ENCODE data around the gene WDR17. TPM values are rescaled to one million over a fixed set of nuclear protein-coding genes. Genes with fewer than 3 reads are reported as not detected.

WDR17 gene
- total RNA-seq, 2 donors from 2014 or later = 3.5 to 7.3 TPM

- Histone ChIP-seq H3K9ac (ENCODE audit: extremely low read depth, low read length, poor library complexity, severe bottlenecking) (no peak overlapping the region), H3K27me3 (ENCODE audit: control insufficient read depth, insufficient read depth, low read length, poor library complexity, severe bottlenecking) (no peaks in the 10 kb centered on the region), H3K4me1 (ENCODE audit: control insufficient read depth, insufficient read depth, low read length) (no peaks in the 10 kb centered on the region), H3K4me3 (ENCODE audit: low read length) (no peak overlapping the region), H3K9me3 (ENCODE audit: control insufficient read depth, low read length) (no peaks in the 10 kb centered on the region), H3K27ac (ENCODE audit: low read depth, low read length) (no peak overlapping the region), H3K36me3 (ENCODE audit: control insufficient read depth, insufficient read depth, low read length) (no peaks in the 10 kb centered on the region)
- DNase-seq = no peak
- Mint-ChIP-seq H3K27me3 (ENCODE audit: insufficient read depth) (no peaks in the 10 kb centered on the region), H3K4me1 (peaks cover 8% of the 10 kb centered on the region), H3K4me3 (no peak overlapping the region), H3K9me3 (no peaks in the 10 kb centered on the region), H3K27ac (no peak overlapping the region), H3K36me3 (ENCODE audit: low read depth) (no peaks in the 10 kb centered on the region)
- no peak for TF ChIP-seq CTCF (conservative IDR thresholded peaks at IDR 0.05)
- 66 to 69% methylated on average over 2 of the region's 2 CpGs for WGBS, 2 experiments (ENCODE audit: insufficient coverage in 1 of 2, insufficient read length in 1 of 2)
These were observed 120.4 kb downstream of the WDR17 start for GRCh38 chr4:176186067-176186466.

- no peak for DNase-seq
- Histone ChIP-seq H3K4me3 (ENCODE audit: low read length) (no peak overlapping the region), H3K9me3 (ENCODE audit: control insufficient read depth, low read length) (no peaks in the 10 kb centered on the region), H3K27ac (ENCODE audit: low read depth, low read length) (no peak overlapping the region), H3K27me3 (ENCODE audit: control insufficient read depth, insufficient read depth, low read length, poor library complexity, severe bottlenecking) (no peaks in the 10 kb centered on the region), H3K4me1 (ENCODE audit: control insufficient read depth, insufficient read depth, low read length) (no peaks in the 10 kb centered on the region), H3K36me3 (ENCODE audit: control insufficient read depth, insufficient read depth, low read length) (no peaks in the 10 kb centered on the region), H3K9ac (ENCODE audit: extremely low read depth, low read length, poor library complexity, severe bottlenecking) (no peak overlapping the region)
- Mint-ChIP-seq H3K27me3 (ENCODE audit: insufficient read depth) (no peaks in the 10 kb centered on the region), H3K36me3 (ENCODE audit: low read depth) (no peaks in the 10 kb centered on the region), H3K27ac (no peak overlapping the region), H3K4me3 (no peak overlapping the region), H3K9me3 (no peaks in the 10 kb centered on the region), H3K4me1 (peaks cover 8% of the 10 kb centered on the region)
- WGBS, 2 experiments (ENCODE audit: insufficient coverage in 1 of 2, insufficient read length in 1 of 2) = 90 to 92% methylated on average over 2 to 6 of the region's 6 CpGs
- TF ChIP-seq CTCF (conservative IDR thresholded peaks at IDR 0.05) = no peak
These were observed 121.2 kb downstream of the WDR17 start for GRCh38 chr4:176186671-176187395.

- no peak overlapping the region for H3K27ac Mint-ChIP-seq
- no peaks in the 10 kb centered on the region for H3K27me3 ChIP-seq (ENCODE audit: control insufficient read depth, insufficient read depth, low read length, poor library complexity, severe bottlenecking)
- H3K4me1 ChIP-seq (ENCODE audit: control insufficient read depth, insufficient read depth, low read length) = no peaks in the 10 kb centered on the region
- no peaks in the 10 kb centered on the region for H3K27me3 Mint-ChIP-seq (ENCODE audit: insufficient read depth)
- no peaks in the 10 kb centered on the region for H3K9me3 ChIP-seq (ENCODE audit: control insufficient read depth, low read length)
- H3K9ac ChIP-seq (ENCODE audit: extremely low read depth, low read length, poor library complexity, severe bottlenecking) = no peak overlapping the region
- no peak for DNase-seq
- no peak for TF ChIP-seq CTCF (conservative IDR thresholded peaks at IDR 0.05)
- H3K36me3 ChIP-seq (ENCODE audit: control insufficient read depth, insufficient read depth, low read length) = no peaks in the 10 kb centered on the region
- H3K36me3 Mint-ChIP-seq (ENCODE audit: low read depth) = no peaks in the 10 kb centered on the region
- H3K4me3 Mint-ChIP-seq = no peak overlapping the region
- H3K4me1 Mint-ChIP-seq = peaks cover 8% of the 10 kb centered on the region
- 71 to 91% methylated on average over 1 to 2 of the region's 2 CpGs for WGBS, 2 experiments (ENCODE audit: insufficient coverage in 1 of 2, insufficient read length in 1 of 2)
- H3K27ac ChIP-seq (ENCODE audit: low read depth, low read length) = no peak overlapping the region
- H3K4me3 ChIP-seq (ENCODE audit: low read length) = no peak overlapping the region
- no peaks in the 10 kb centered on the region for H3K9me3 Mint-ChIP-seq
These were observed 122.0 kb downstream of the WDR17 start for GRCh38 chr4:176187624-176188023.

Measured in endodermal cell (in vitro differentiated cells).